B cell (primary cell): Measurements from ENCODE around the gene MAP3K13. TPM values are rescaled to one million over a fixed set of nuclear protein-coding genes. Genes with fewer than 3 reads are reported as not detected.

Experiments
- ATAC-seq: fragments of 200-7000 bp; cut with Tn5 transposase; one replicate; pipeline ENCODE4 v1.10.0; 2021; ENCODE audit warnings: low read depth, mild to moderate bottlenecking, moderate number of reproducible peaks, moderate library complexity
- CTCF ChIA-PET: fragments of 350-600 bp; sonication (Branson Sonifier 250); formaldehyde crosslinking; loops from one replicate; lab custom pipeline; 2021; ENCODE audit warnings: antibody characterized with exemption, inconsistent platforms; lab: Charles Lee
- POLR2A ChIA-PET: fragments of 350-600 bp; sonication (Branson Sonifier 250); formaldehyde crosslinking; loops from one replicate; lab custom pipeline; 2021; ENCODE audit warnings: antibody characterized with exemption; lab: Charles Lee
- DNase-seq: peaks from one replicate; pipeline ENCODE4 v3.0.0; 2013
- H2AFZ ChIP-seq: 2 replicates; pipeline ENCODE4 v1.6.1; 2012; ENCODE audit warnings: mild to moderate bottlenecking, low read depth, low read length; ENCODE audit not compliant: insufficient read depth, poor library complexity, severe bottlenecking
- H3K27ac ChIP-seq, 2 donors: 1 replicate in 1 of 2; 2 replicates in 1 of 2; pipeline ENCODE4 v1.5.1; 2012 to 2013; ENCODE audit warnings: low read length in 2 of 2, mild to moderate bottlenecking in 2 of 2, moderate library complexity in 1 of 2
- H3K27me3 ChIP-seq, 4 experiments: fragments of 200-600 bp in 1 of 4; sonication (generic) in 1 of 4; replicated peaks in 1 of 4; 1 replicate in 2 of 4; 2 replicates in 2 of 4; pipeline versions ENCODE4 v1.6.1 to v1.7.0; 2013 to 2016; ENCODE audit warnings: low read length in 3 of 4, mild to moderate bottlenecking in 2 of 4, mixed read lengths in 1 of 4, moderate library complexity in 1 of 4; ENCODE audit not compliant: insufficient read depth in 4 of 4, control insufficient read depth in 3 of 4; ENCODE audit errors: control extremely low read depth in 1 of 4
- H3K36me3 ChIP-seq, 2 experiments: replicated peaks in 1 of 2; 1 replicate in 1 of 2; 2 replicates in 1 of 2; pipeline versions ENCODE4 v1.6.1 to v1.7.1; 2013; ENCODE audit warnings: low read length in 1 of 2; ENCODE audit not compliant: insufficient read depth in 2 of 2, control insufficient read depth in 1 of 2; ENCODE audit errors: control extremely low read depth in 1 of 2, extremely low read depth in 1 of 2
- H3K4me1 ChIP-seq, 2 donors: fragments of 200-600 bp in 1 of 2; sonication (generic) in 1 of 2; 1 replicate in 1 of 2; 2 replicates in 1 of 2; pipeline versions ENCODE4 v1.5.1 to v1.6.1; 2013 to 2017; ENCODE audit warnings: low read length in 2 of 2; ENCODE audit not compliant: control insufficient read depth in 2 of 2, insufficient read depth in 2 of 2
- H3K4me2 ChIP-seq: replicated peaks from 2 replicates; pipeline ENCODE3; 2012; ENCODE audit warnings: mild to moderate bottlenecking, low read depth, low read length; ENCODE audit not compliant: poor library complexity, severe bottlenecking
- H3K4me3 ChIP-seq, 5 experiments: fragments of 200-600 bp in 1 of 5; sonication (generic) in 1 of 5; 1 replicate in 3 of 5; 2 replicates in 2 of 5; pipeline versions ENCODE4 v1.5.1 to v1.7.0; 2011 to 2016; ENCODE audit warnings: low read length in 4 of 5, mild to moderate bottlenecking in 4 of 5, low read depth in 2 of 5, control low read depth in 1 of 5, moderate library complexity in 1 of 5; ENCODE audit not compliant: insufficient read depth in 1 of 5; ENCODE audit errors: control extremely low read depth in 1 of 5, extremely low read depth in 1 of 5
- H3K79me2 ChIP-seq: fragments of 200-600 bp; sonication (generic); one replicate; pipeline ENCODE4 v1.6.0; 2016; ENCODE audit warnings: low read length; ENCODE audit not compliant: control insufficient read depth, insufficient read depth
- H3K9ac ChIP-seq: fragments of 200-600 bp; sonication (generic); 2 replicates; pipeline ENCODE4 v1.6.1; 2017; ENCODE audit warnings: mild to moderate bottlenecking, low read length, moderate library complexity
- H3K9me3 ChIP-seq, 3 donors: one replicate each; pipeline versions ENCODE4 v1.6.1 to v1.7.1; 2013; ENCODE audit warnings: low read length in 2 of 3; ENCODE audit not compliant: control insufficient read depth in 2 of 3, insufficient read depth in 1 of 3; ENCODE audit errors: control extremely low read depth in 1 of 3
- H4K20me1 ChIP-seq: 2 replicates; pipeline ENCODE4 v1.6.0; 2012; ENCODE audit warnings: mild to moderate bottlenecking, low read length; ENCODE audit not compliant: insufficient read depth, control insufficient read depth, poor library complexity, severe bottlenecking
- H3K27ac Mint-ChIP-seq: one replicate; pipeline ENCODE4 v1.8.0; 2021; ENCODE audit warnings: mixed read lengths
- H3K27me3 Mint-ChIP-seq: one replicate; pipeline ENCODE4 v1.8.0; 2021; ENCODE audit warnings: mixed read lengths
- H3K4me1 Mint-ChIP-seq: one replicate; pipeline ENCODE4 v1.8.0; 2021; ENCODE audit warnings: mixed read lengths
- H3K4me3 Mint-ChIP-seq: one replicate; pipeline ENCODE4 v1.8.0; 2021; ENCODE audit warnings: mixed read lengths
- H3K9me3 Mint-ChIP-seq: one replicate; pipeline ENCODE4 v1.8.0; 2022; ENCODE audit warnings: mixed read lengths; ENCODE audit not compliant: insufficient read depth
- EZH2 ChIP-seq: IDR thresholded peaks from 2 replicates; pipeline ENCODE4 v1.6.1; 2012; ENCODE audit warnings: borderline replicate concordance, low read depth, mild to moderate bottlenecking, moderate library complexity, low read length; ENCODE audit not compliant: insufficient read depth, poor library complexity, severe bottlenecking
- WGBS: methylation state at CpG from one replicate; pipeline ENCODE4 v1.1.5; 2013; ENCODE audit warnings: missing lambda C conversion rate; ENCODE audit not compliant: insufficient coverage; 5-methylcytosine and 5-hydroxymethylcytosine counted together
- intact Hi-C: fragments of 100-400 bp; cut with micrococcal nuclease; formaldehyde crosslinking; loops from one replicate; pipeline ENCODE4 v1.10.0; 2022
- polyA plus RNA-seq: library from polyadenylated mRNA; depleted of rRNA; stranded (reverse); fragments of >200 nt; gene quantifications from 2 replicates; pipeline ENCODE4 v1.2.3, GENCODE V29; 2012
- total RNA-seq, 2 donors: library from RNA; stranded (reverse); fragments of 120-200 nt in 1 of 2; gene quantifications; 1 replicate in 1 of 2; 2 replicates in 1 of 2; pipeline versions ENCODE4 v1.2.3 to v1.2.4, GENCODE V29; 2013 to 2022
- TF ChIP-seq, protein P1 (sequence below): fragments of 200-600 bp; IDR thresholded peaks from one replicate; pipeline ENCODE4 v1.8.0; 2022; ENCODE audit warnings: antibody characterized with exemption, mild to moderate bottlenecking

Gene MAP3K13
- total and polyA plus RNA-seq, 2 donors (not counting 1 experiment from before 2014, with no cell fraction given): 5.7 to 9.2 TPM

DNA sequence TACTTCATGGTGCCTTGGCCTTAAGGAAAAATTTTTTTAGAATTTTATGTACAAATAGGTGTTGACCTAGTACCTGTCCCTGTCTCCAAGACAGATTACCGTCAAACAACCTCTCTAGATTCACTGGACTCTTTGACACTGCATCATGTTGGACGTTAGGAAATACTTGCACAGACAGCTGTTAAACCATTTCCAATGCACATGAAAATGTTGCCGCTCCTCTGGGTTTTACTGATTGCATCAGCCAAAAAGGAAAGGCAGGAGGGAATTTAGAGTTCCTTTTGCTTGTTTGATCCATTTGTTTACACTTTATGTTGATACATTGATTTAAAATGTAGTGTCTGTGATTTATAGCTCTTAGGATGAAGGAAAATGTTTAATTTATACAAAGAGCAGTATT, 121.4 kb downstream of the MAP3K13 start:
- WGBS: 100% methylated on average over 3 of the region's 3 CpGs
- intact Hi-C loops: no loop called here
- H3K9me3 ChIP-seq: peaks cover 0 to 3% (median 0%) of the 10 kb centered on the region in 3 donors
- TF ChIP-seq, protein P1, sequence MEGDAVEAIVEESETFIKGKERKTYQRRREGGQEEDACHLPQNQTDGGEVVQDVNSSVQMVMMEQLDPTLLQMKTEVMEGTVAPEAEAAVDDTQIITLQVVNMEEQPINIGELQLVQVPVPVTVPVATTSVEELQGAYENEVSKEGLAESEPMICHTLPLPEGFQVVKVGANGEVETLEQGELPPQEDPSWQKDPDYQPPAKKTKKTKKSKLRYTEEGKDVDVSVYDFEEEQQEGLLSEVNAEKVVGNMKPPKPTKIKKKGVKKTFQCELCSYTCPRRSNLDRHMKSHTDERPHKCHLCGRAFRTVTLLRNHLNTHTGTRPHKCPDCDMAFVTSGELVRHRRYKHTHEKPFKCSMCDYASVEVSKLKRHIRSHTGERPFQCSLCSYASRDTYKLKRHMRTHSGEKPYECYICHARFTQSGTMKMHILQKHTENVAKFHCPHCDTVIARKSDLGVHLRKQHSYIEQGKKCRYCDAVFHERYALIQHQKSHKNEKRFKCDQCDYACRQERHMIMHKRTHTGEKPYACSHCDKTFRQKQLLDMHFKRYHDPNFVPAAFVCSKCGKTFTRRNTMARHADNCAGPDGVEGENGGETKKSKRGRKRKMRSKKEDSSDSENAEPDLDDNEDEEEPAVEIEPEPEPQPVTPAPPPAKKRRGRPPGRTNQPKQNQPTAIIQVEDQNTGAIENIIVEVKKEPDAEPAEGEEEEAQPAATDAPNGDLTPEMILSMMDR: no peak
- H3K4me2 ChIP-seq: no peak overlapping the region
- H3K79me2 ChIP-seq: no peaks in the 10 kb centered on the region
- ATAC-seq (no peak), DNase-seq (no peak)
- no peaks in the 10 kb centered on the region for H3K4me1 ChIP-seq
- no peak overlapping the region for H2AFZ ChIP-seq
- Mint-ChIP-seq H3K9me3 (no peaks in the 10 kb centered on the region), H3K27ac (no peak overlapping the region), H3K4me3 (no peak overlapping the region), H3K27me3 (no peaks in the 10 kb centered on the region), H3K4me1 (peaks cover 3% of the 10 kb centered on the region)
- H3K36me3 ChIP-seq: peaks cover 2 to 6% of the 10 kb centered on the region in 2 experiments
- no peaks in the 10 kb centered on the region for H4K20me1 ChIP-seq
- no peaks in the 10 kb centered on the region for H3K27me3 ChIP-seq
- H3K9ac ChIP-seq: no peak overlapping the region
- H3K27ac ChIP-seq: no peak overlapping the region
- CTCF ChIA-PET: no interaction called here
- H3K4me3 ChIP-seq: no peak overlapping the region
- POLR2A ChIA-PET: no interaction called here

DNA sequence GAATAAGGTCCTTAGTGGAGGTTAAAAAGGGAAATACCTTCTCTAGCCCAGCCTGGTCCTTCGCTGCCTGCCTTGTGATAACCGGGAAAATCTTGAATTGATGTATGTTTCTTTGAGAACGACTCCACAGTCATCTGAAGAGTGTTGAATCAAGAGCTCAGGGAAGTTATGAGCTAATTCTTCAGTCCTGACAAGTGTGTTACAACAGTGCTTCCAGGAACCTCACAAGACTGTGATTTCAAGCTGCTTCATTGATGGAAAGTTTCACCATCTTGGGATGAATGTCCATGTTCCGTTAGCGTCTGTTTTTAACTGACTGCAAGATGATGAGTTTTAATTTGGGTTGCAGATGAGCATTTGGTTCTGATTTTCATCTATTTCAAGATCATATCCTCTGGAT, 123.5 kb downstream of the MAP3K13 start:
- Mint-ChIP-seq H3K27ac (no peak overlapping the region), H3K4me3 (no peak overlapping the region), H3K9me3 (no peaks in the 10 kb centered on the region), H3K27me3 (no peaks in the 10 kb centered on the region), H3K4me1 (peaks cover 3% of the 10 kb centered on the region)
- ChIA-PET POLR2A (no interaction called here), CTCF (interaction anchor here (0.6 kb wide), 1 partner anchor 72 kb away, joined by 3 read pairs; no protein-coding TSS in a partner anchor)
- DNase-seq (no peak), ATAC-seq (no peak)
- Histone ChIP-seq H3K27ac (no peak overlapping the region), H3K4me1 (no peaks in the 10 kb centered on the region), H3K27me3 (no peaks in the 10 kb centered on the region), H4K20me1 (no peaks in the 10 kb centered on the region), H3K4me2 (no peak overlapping the region), H3K79me2 (no peaks in the 10 kb centered on the region), H3K9ac (no peak overlapping the region), H3K36me3 (peaks cover 4 to 20% of the 10 kb centered on the region in 2 experiments), H2AFZ (no peak overlapping the region), H3K4me3 (no peak overlapping the region), H3K9me3 (no peaks in the 10 kb centered on the region)
- intact Hi-C loops: no loop called here
- 97% methylated on average over 5 of the region's 5 CpGs for WGBS
- TF ChIP-seq, protein P1: no peak
- TF ChIP-seq EZH2: no peak
